HepG2 (cell line): ENCODE measurements around the gene IZUMO4. TPM values are rescaled to one million over a fixed set of nuclear protein-coding genes. Genes with fewer than 3 reads are reported as not detected.
A peak's percentile ranks its signal among the peaks of the same experiment; 100 is the strongest.

Source experiments
- BORCS8-MEF2B ChIP-seq: sonication (generic); formaldehyde crosslinking; IDR thresholded peaks from 2 replicates; pipeline ENCODE4 v1.8.0; 2022; ENCODE audit warnings: mild to moderate bottlenecking, missing genetic modification reagents
- CREB3 ChIP-seq: sonication (generic); formaldehyde crosslinking; IDR thresholded peaks from 2 replicates; pipeline ENCODE4 v1.5.0; 2020; ENCODE audit warnings: missing genetic modification reagents
- PTBP1 ChIP-seq: fragments of 200-400 bp; formaldehyde crosslinking; IDR thresholded peaks from 2 replicates; pipeline ENCODE4 v1.6.1; 2018; ENCODE audit warnings: low read length, low read depth; ENCODE audit not compliant: poor library complexity, severe bottlenecking
- RERE ChIP-seq: IDR thresholded peaks from 2 replicates; pipeline ENCODE4 v1.6.1; 2016; ENCODE audit warnings: low read depth, missing genetic modification reagents, missing compliant biosample characterization
- SSRP1 ChIP-seq: IDR thresholded peaks from 2 replicates; pipeline ENCODE4 v1.6.1; 2016; ENCODE audit warnings: control low read depth
- TCF12 ChIP-seq, 2 experiments: fragments of 450-650 bp in 1 of 2; sonication (generic) in 1 of 2; formaldehyde crosslinking in 1 of 2; IDR thresholded peaks; 2 replicates each; pipeline versions ENCODE4 v1.6.1 to v1.8.0; 2017 to 2022; ENCODE audit warnings: antibody characterized with exemption in 1 of 2, mild to moderate bottlenecking in 1 of 2, missing genetic modification reagents in 1 of 2, moderate library complexity in 1 of 2
- ZFAT ChIP-seq: sonication (generic); formaldehyde crosslinking; conservative IDR thresholded peaks from 2 replicates; pipeline ENCODE4 v1.8.1; 2023; ENCODE audit warnings: missing genetic modification reagents, inconsistent platforms
- ZMYM3 ChIP-seq: sonication (generic); formaldehyde crosslinking; IDR thresholded peaks from 2 replicates; pipeline ENCODE4 v1.5.1; 2020; ENCODE audit warnings: mild to moderate bottlenecking, missing genetic modification reagents
- ZNF629 ChIP-seq: sonication (generic); formaldehyde crosslinking; conservative IDR thresholded peaks from 2 replicates; pipeline ENCODE4 v1.5.0; 2020; ENCODE audit warnings: missing genetic modification reagents
- ZNF746 ChIP-seq: sonication (generic); formaldehyde crosslinking; IDR thresholded peaks from 2 replicates; pipeline ENCODE4 v1.8.0; 2022; ENCODE audit warnings: mild to moderate bottlenecking, missing genetic modification reagents
- ZNF790 ChIP-seq: sonication (generic); formaldehyde crosslinking; IDR thresholded peaks from 2 replicates; pipeline ENCODE4 v1.8.0; 2022; ENCODE audit warnings: missing genetic modification reagents, mild to moderate bottlenecking, borderline replicate concordance
- polyA plus RNA-seq, 8 experiments: library from polyadenylated mRNA; depleted of rRNA in 3 of 8; stranded (reverse) in 7 of 8; unstranded in 1 of 8; fragments of >200 nt; fragmentation: Illumina TruSeq in 4 of 8; extraction: Trizol in 4 of 8; gene quantifications; 2 replicates each; pipeline versions ENCODE4 v1.2.1 to v1.2.3, GENCODE V29; 2011 to 2016; ENCODE audit warnings: low read depth in 4 of 8, missing spikeins in 1 of 8, mixed read lengths in 1 of 8; ENCODE audit not compliant: insufficient read depth in 1 of 8
- total RNA-seq, 5 experiments: library from RNA; depleted of rRNA; stranded (reverse); fragments of >200 nt; fragmentation: Illumina TruSeq; extraction: Trizol; gene quantifications; 2 replicates each; pipeline ENCODE4 v1.2.3, GENCODE V29; 2016; ENCODE audit warnings: low read depth in 1 of 5
- TF ChIP-seq, protein P1 (sequence below): sonication (generic); formaldehyde crosslinking; IDR thresholded peaks from 2 replicates; pipeline ENCODE4 v1.4.0; 2020; ENCODE audit warnings: missing genetic modification reagents, borderline replicate concordance
- TF ChIP-seq, protein P2 (sequence below): IDR thresholded peaks from 2 replicates; pipeline ENCODE4 v1.6.1; 2016; ENCODE audit warnings: low read depth, control low read depth

IZUMO4 gene
- total and polyA plus RNA-seq, 2 of the 13 experiments (the other 11 are each of a cell fraction or from before 2014, with no cell fraction given): 0.77 to 3.9 TPM

DNA sequence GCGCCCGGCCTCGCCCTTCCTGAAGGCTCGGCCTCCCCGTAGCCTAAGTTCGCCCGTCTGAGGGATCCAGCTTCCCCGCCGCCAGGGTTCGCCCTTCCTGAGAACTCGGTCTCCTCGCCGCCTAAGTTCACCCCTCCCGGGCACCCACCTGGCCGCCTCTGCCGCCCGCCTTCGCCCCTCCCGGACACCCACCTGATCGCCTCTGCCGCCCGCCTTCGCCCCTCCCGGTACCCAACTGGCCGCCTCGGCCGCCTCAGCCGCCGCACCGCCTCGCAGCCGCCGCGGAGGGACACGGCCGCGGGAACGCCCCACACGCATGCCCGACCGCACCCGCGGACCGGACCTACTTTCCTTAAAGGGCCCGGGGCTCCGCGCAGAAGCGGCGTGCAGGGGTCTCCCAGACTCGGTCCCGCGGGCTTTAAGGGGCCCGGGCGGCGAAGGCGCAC, 658 bp upstream of the IZUMO4 start, which contains the start of gene MOB3A (continued):
- TF ChIP-seq, protein P1, sequence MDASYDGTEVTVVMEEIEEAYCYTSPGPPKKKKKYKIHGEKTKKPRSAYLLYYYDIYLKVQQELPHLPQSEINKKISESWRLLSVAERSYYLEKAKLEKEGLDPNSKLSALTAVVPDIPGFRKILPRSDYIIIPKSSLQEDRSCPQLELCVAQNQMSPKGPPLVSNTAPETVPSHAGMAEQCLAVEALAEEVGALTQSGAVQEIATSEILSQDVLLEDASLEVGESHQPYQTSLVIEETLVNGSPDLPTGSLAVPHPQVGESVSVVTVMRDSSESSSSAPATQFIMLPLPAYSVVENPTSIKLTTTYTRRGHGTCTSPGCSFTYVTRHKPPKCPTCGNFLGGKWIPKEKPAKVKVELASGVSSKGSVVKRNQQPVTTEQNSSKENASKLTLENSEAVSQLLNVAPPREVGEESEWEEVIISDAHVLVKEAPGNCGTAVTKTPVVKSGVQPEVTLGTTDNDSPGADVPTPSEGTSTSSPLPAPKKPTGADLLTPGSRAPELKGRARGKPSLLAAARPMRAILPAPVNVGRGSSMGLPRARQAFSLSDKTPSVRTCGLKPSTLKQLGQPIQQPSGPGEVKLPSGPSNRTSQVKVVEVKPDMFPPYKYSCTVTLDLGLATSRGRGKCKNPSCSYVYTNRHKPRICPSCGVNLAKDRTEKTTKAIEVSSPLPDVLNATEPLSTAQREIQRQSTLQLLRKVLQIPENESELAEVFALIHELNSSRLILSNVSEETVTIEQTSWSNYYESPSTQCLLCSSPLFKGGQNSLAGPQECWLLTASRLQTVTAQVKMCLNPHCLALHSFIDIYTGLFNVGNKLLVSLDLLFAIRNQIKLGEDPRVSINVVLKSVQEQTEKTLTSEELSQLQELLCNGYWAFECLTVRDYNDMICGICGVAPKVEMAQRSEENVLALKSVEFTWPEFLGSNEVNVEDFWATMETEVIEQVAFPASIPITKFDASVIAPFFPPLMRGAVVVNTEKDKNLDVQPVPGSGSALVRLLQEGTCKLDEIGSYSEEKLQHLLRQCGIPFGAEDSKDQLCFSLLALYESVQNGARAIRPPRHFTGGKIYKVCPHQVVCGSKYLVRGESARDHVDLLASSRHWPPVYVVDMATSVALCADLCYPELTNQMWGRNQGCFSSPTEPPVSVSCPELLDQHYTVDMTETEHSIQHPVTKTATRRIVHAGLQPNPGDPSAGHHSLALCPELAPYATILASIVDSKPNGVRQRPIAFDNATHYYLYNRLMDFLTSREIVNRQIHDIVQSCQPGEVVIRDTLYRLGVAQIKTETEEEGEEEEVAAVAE: no peak; the same call in 1 of the 2 replicates
- 0 out of 2 replicates have a peak, but pooled peaks have one; percentile 25 for TF ChIP-seq ZNF629 (CRISPR knock-in tag)
- TF ChIP-seq ZNF746 (CRISPR knock-in tag): peak; percentile 63; the same call in 1 of the 2 replicates
- TF ChIP-seq ZMYM3 (CRISPR knock-in tag): peak; percentile 84
- TF ChIP-seq, protein P2, sequence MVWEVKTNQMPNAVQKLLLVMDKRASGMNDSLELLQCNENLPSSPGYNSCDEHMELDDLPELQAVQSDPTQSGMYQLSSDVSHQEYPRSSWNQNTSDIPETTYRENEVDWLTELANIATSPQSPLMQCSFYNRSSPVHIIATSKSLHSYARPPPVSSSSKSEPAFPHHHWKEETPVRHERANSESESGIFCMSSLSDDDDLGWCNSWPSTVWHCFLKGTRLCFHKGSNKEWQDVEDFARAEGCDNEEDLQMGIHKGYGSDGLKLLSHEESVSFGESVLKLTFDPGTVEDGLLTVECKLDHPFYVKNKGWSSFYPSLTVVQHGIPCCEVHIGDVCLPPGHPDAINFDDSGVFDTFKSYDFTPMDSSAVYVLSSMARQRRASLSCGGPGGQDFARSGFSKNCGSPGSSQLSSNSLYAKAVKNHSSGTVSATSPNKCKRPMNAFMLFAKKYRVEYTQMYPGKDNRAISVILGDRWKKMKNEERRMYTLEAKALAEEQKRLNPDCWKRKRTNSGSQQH (CRISPR knock-in tag): peak; percentile 90
- TF ChIP-seq TCF12 (IDR thresholded peaks at IDR 0.05): no peak
- TF ChIP-seq TCF12 (CRISPR knock-in tag; IDR thresholded peaks at IDR 0.05): peak; percentile 87; the same call in 1 of the 2 replicates
- no peak for TF ChIP-seq ZFAT (CRISPR knock-in tag)
- TF ChIP-seq CREB3 (CRISPR knock-in tag): no peak
- no peak for TF ChIP-seq SSRP1 (CRISPR knock-in tag)
- TF ChIP-seq PTBP1: no peak
- TF ChIP-seq ZNF790 (CRISPR knock-in tag): no peak
- TF ChIP-seq RERE (CRISPR knock-in tag): no peak
- peak; percentile 94 for TF ChIP-seq BORCS8-MEF2B (CRISPR knock-in tag)
